Measurements from ENCODE around the gene THEMIS.

GRCh38 chr6:127776320-127776719 lies 124.5 kb downstream of the THEMIS start:
- no peak for TF ChIP-seq CTCF (IDR thresholded peaks at IDR 0.05; ENCODE audit: insufficient read depth, low read length)
- no peak for TF ChIP-seq POLR2AphosphoS5 (IDR thresholded peaks at IDR 0.05; ENCODE audit: low read depth)
- TF ChIP-seq, protein P1, sequence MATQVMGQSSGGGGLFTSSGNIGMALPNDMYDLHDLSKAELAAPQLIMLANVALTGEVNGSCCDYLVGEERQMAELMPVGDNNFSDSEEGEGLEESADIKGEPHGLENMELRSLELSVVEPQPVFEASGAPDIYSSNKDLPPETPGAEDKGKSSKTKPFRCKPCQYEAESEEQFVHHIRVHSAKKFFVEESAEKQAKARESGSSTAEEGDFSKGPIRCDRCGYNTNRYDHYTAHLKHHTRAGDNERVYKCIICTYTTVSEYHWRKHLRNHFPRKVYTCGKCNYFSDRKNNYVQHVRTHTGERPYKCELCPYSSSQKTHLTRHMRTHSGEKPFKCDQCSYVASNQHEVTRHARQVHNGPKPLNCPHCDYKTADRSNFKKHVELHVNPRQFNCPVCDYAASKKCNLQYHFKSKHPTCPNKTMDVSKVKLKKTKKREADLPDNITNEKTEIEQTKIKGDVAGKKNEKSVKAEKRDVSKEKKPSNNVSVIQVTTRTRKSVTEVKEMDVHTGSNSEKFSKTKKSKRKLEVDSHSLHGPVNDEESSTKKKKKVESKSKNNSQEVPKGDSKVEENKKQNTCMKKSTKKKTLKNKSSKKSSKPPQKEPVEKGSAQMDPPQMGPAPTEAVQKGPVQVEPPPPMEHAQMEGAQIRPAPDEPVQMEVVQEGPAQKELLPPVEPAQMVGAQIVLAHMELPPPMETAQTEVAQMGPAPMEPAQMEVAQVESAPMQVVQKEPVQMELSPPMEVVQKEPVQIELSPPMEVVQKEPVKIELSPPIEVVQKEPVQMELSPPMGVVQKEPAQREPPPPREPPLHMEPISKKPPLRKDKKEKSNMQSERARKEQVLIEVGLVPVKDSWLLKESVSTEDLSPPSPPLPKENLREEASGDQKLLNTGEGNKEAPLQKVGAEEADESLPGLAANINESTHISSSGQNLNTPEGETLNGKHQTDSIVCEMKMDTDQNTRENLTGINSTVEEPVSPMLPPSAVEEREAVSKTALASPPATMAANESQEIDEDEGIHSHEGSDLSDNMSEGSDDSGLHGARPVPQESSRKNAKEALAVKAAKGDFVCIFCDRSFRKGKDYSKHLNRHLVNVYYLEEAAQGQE (IDR thresholded peaks at IDR 0.05; ENCODE audit: insufficient replicate concordance, low read depth): no peak
- no peak for TF ChIP-seq GABPA (IDR thresholded peaks at IDR 0.05; ENCODE audit: low read depth)

All from HL-60 (cell line).